Epidermal melanocyte (primary cell): Measurements from ENCODE around the gene KIAA0040.
"Not testable (repeated sequence)": the region's sequence is repeated elsewhere in the genome, so short reads cannot be mapped to it uniquely, and the experiment has no call there.

Experiments used
- DNase-seq: peaks from one replicate; pipeline ENCODE4 v3.0.0; 2011; ENCODE audit warnings: low spot score; ENCODE audit not compliant: insufficient read length

The KIAA0040 gene

GRCh38 chr1:175137369-175137768 is 55.2 kb downstream of the KIAA0040 start:
- no peak for DNase-seq

- no peak for DNase-seq
Measured at GRCh38 chr1:175136246-175136645, 56.3 kb downstream of the KIAA0040 start.

GRCh38 chr1:175134500-175134899 is 58.1 kb downstream of the KIAA0040 start:
- no peak for DNase-seq

- DNase-seq, result no peak
Measured at GRCh38 chr1:175133673-175134435, 58.7 kb downstream of the KIAA0040 start.

GRCh38 chr1:175132436-175132835 is 60.1 kb downstream of the KIAA0040 start:
- DNase-seq, result no peak

GRCh38 chr1:175131095-175131494 is 61.5 kb downstream of the KIAA0040 start:
- DNase-seq, result no peak

- no peak for DNase-seq
Measured at GRCh38 chr1:175130649-175131045, 61.9 kb downstream of the KIAA0040 start.

- no peak for DNase-seq
Measured at GRCh38 chr1:175129997-175130648, 62.5 kb downstream of the KIAA0040 start.

- no peak for DNase-seq
Measured at GRCh38 chr1:175129644-175129996, 63.0 kb downstream of the KIAA0040 start.

- DNase-seq, result no peak
Measured at GRCh38 chr1:175129182-175129581, 63.4 kb downstream of the KIAA0040 start.

- no peak for DNase-seq
Measured at GRCh38 chr1:175128523-175128922, 64.1 kb downstream of the KIAA0040 start.

GRCh38 chr1:175127565-175127964 is 65.0 kb downstream of the KIAA0040 start:
- no peak for DNase-seq

GRCh38 chr1:175126347-175126746 is 66.2 kb downstream of the KIAA0040 start:
- no peak for DNase-seq

- DNase-seq, result no peak
Measured at GRCh38 chr1:175124861-175125260, 67.7 kb downstream of the KIAA0040 start.

- no peak for DNase-seq
Measured at GRCh38 chr1:175120511-175120910, 72.1 kb downstream of the KIAA0040 start.

- no peak for DNase-seq
Measured at GRCh38 chr1:175118375-175119367, 73.9 kb downstream of the KIAA0040 start.

GRCh38 chr1:175116903-175117302 is 75.7 kb downstream of the KIAA0040 start:
- DNase-seq, result no peak

GRCh38 chr1:175116210-175116798 is 76.3 kb downstream of the KIAA0040 start:
- DNase-seq, result no peak

- no peak for DNase-seq
Measured at GRCh38 chr1:175114996-175115395, 77.6 kb downstream of the KIAA0040 start.

- DNase-seq, result not testable (repeated sequence)
Measured at GRCh38 chr1:175108331-175108820, 84.2 kb downstream of the KIAA0040 start.
